ENCODE measurements around the gene SLC10A1. TPM values are rescaled to one million over a fixed set of nuclear protein-coding genes. Genes with fewer than 3 reads are reported as not detected.
"Not testable (repeated sequence)": the region's sequence is repeated elsewhere in the genome, so short reads cannot be mapped to it uniquely, and the experiment has no call there.

Gene SLC10A1
- polyA plus RNA-seq, 1 experiment = not detected

- TF ChIP-seq, protein P1, sequence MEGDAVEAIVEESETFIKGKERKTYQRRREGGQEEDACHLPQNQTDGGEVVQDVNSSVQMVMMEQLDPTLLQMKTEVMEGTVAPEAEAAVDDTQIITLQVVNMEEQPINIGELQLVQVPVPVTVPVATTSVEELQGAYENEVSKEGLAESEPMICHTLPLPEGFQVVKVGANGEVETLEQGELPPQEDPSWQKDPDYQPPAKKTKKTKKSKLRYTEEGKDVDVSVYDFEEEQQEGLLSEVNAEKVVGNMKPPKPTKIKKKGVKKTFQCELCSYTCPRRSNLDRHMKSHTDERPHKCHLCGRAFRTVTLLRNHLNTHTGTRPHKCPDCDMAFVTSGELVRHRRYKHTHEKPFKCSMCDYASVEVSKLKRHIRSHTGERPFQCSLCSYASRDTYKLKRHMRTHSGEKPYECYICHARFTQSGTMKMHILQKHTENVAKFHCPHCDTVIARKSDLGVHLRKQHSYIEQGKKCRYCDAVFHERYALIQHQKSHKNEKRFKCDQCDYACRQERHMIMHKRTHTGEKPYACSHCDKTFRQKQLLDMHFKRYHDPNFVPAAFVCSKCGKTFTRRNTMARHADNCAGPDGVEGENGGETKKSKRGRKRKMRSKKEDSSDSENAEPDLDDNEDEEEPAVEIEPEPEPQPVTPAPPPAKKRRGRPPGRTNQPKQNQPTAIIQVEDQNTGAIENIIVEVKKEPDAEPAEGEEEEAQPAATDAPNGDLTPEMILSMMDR (IDR thresholded peaks at IDR 0.05; ENCODE audit: low read depth, low read length) = peak; percentile 85
- H3K27me3 ChIP-seq (ENCODE audit: control insufficient read depth, insufficient read depth, low read length) = peaks cover 2% of the 10 kb centered on the region
- H3K4me3 ChIP-seq (ENCODE audit: low read depth, low read length) = no peak overlapping the region
- H3K9me3 ChIP-seq (ENCODE audit: control insufficient read depth, insufficient read depth, low read length) = no peaks in the 10 kb centered on the region
- ChIA-PET CTCF (interaction anchor here (0.7 to 4.7 kb wide), 31 partner anchors 8 to 897 kb away, joined by 3 to 142 read pairs (median 4); partner anchors contain the start of gene SMOC1), POLR2A (interaction anchor here (1.0 to 1.3 kb wide), 2 partner anchors 209 to 255 kb away, joined by 3 read pairs; no protein-coding TSS in a partner anchor)
- H3K27ac ChIP-seq (ENCODE audit: low read depth, low read length) = no peak overlapping the region
- peak; percentile 29 for DNase-seq (ENCODE audit: low read depth, low spot score)
Measured at GRCh38 chr14:69818758-69819191, 21.7 kb upstream of the SLC10A1 start.

DNA sequence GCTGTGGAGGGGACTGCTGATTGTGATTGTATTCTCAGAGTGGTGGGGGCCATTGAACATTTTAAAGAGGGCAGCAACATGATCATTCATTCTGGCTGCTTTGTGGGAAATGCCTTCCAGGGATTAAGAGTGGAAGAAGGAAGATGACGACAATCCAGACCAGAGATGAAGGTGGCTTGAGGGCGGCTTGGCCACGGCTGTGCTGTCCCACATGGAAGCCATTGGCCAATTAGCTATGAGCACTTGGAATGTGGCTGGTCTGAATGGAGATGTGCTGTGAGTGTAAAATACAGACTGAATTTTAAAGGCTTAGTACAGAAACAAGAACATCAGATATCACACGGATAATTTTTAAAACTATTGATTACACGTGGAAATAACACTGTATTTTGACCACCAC, 19.2 kb upstream of the SLC10A1 start:
- H3K27me3 ChIP-seq (ENCODE audit: control insufficient read depth, insufficient read depth, low read length) = peaks cover 2% of the 10 kb centered on the region
- no peak for DNase-seq (ENCODE audit: low read depth, low spot score)
- POLR2A ChIA-PET = no interaction called here
- H3K9me3 ChIP-seq (ENCODE audit: control insufficient read depth, insufficient read depth, low read length) = no peaks in the 10 kb centered on the region
- H3K4me3 ChIP-seq (ENCODE audit: low read depth, low read length) = no peak overlapping the region
- no peak overlapping the region for H3K27ac ChIP-seq (ENCODE audit: low read depth, low read length)
- TF ChIP-seq, protein P1 (IDR thresholded peaks at IDR 0.05; ENCODE audit: low read depth, low read length) = no peak
- CTCF ChIA-PET = interaction anchor here (4.6 to 4.7 kb wide), 2 partner anchors 212 to 258 kb away, joined by 78 to 142 read pairs; no protein-coding TSS in a partner anchor

- TF ChIP-seq, protein P1 (IDR thresholded peaks at IDR 0.05; ENCODE audit: low read depth, low read length) = no peak
- H3K9me3 ChIP-seq (ENCODE audit: control insufficient read depth, insufficient read depth, low read length) = no peaks in the 10 kb centered on the region
- CTCF ChIA-PET = interaction anchor here (4.6 to 4.7 kb wide), 2 partner anchors 212 to 258 kb away, joined by 78 to 142 read pairs; no protein-coding TSS in a partner anchor
- POLR2A ChIA-PET = no interaction called here
- no peak overlapping the region for H3K4me3 ChIP-seq (ENCODE audit: low read depth, low read length)
- DNase-seq (ENCODE audit: low read depth, low spot score) = no peak
- no peak overlapping the region for H3K27ac ChIP-seq (ENCODE audit: low read depth, low read length)
- peaks cover 4% of the 10 kb centered on the region for H3K27me3 ChIP-seq (ENCODE audit: control insufficient read depth, insufficient read depth, low read length)
Measured at GRCh38 chr14:69815556-69815955, 18.5 kb upstream of the SLC10A1 start.

DNA sequence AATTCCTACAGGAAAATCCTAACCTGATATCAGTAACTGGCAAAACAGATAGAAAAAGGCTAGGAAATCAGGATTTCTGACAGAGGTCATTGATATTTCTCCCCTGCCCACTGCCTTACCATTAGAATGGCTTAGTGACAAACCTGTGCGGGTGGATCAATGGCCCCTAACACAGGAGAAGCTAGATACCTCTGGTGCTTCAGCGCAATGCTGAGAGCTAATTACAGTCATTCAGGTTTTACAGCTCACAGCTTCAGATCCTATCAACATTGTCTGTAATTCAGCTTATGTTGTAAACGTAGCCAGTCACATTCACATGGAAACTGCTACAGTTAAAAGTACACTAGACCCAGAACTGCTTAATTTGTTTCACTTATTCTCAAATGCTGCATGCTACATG, 17.4 kb upstream of the SLC10A1 start:
- Histone ChIP-seq H3K9me3 (ENCODE audit: control insufficient read depth, insufficient read depth, low read length) (no peaks in the 10 kb centered on the region), H3K27ac (ENCODE audit: low read depth, low read length) (no peak overlapping the region), H3K27me3 (ENCODE audit: control insufficient read depth, insufficient read depth, low read length) (peaks cover 4% of the 10 kb centered on the region), H3K4me3 (ENCODE audit: low read depth, low read length) (no peak overlapping the region)
- ChIA-PET POLR2A (no interaction called here), CTCF (interaction anchor here (1.9 kb wide), 1 partner anchor 214 kb away, joined by 7 read pairs; no protein-coding TSS in a partner anchor)
- TF ChIP-seq, protein P1 (IDR thresholded peaks at IDR 0.05; ENCODE audit: low read depth, low read length) = no peak
- DNase-seq (ENCODE audit: low read depth, low spot score) = no peak

DNA sequence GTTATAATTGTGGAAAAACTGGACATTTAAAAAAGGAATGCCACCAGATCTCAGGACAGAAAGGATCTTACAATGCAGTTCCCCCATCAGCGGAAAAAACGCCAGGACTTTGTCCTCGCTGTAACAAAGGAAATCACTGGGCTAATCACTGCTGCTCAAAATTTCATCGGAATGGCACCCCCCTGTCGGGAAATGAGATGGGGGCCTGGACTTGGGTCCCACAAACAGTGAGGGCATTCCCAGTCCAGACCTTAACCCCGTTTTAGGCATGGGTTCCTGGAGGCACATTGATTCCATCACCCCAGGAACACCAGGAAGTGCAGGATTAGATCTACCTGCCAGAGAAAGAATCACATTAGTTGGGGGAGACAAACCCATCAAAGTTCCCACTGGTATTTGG, 16.3 kb upstream of the SLC10A1 start:
- H3K27ac ChIP-seq (ENCODE audit: low read depth, low read length); POLR2A ChIA-PET; H3K4me3 ChIP-seq (ENCODE audit: low read depth, low read length); H3K27me3 ChIP-seq (ENCODE audit: control insufficient read depth, insufficient read depth, low read length); H3K9me3 ChIP-seq (ENCODE audit: control insufficient read depth, insufficient read depth, low read length); DNase-seq (ENCODE audit: low read depth, low spot score): not testable (repeated sequence)
- CTCF ChIA-PET = interaction anchor here (0.7 to 1.9 kb wide), 2 partner anchors 184 to 215 kb away, joined by 3 to 7 read pairs; no protein-coding TSS in a partner anchor
